ENCODE results near the gene RPL7L1.
"Not testable (repeated sequence)": the region's sequence is repeated elsewhere in the genome, so short reads cannot be mapped to it uniquely, and the experiment has no call there.

RPL7L1 gene

DNA sequence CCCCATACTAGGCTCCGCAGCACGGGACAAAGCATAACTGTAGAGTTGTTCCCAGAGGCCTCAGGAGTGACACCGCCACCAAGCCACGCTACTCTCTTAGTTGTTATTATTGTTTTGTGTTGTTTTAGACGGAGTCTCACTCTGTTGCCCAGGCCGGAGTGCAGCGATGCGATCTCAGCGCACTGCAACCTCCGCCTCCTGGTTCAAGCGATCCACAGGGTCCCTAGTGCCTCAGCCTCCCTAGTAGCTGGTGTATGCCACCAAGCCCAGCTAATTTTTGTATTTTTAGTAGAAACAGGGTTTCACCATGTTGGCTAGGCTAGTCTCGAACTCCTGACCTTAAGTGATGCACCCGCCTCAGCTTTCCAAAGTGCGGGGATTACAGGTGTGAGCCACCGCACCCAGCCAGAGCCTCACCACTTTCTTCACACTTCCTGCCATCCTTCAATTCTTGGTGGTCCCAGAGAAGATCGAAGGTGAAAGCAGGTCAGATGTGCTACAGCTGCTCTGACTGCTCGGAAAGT lies 11.8 kb downstream of the RPL7L1 start:
- Histone ChIP-seq H3K27me3 (ENCODE audit: control insufficient read depth, insufficient read depth, low read length) (no peaks in the 10 kb centered on the region), H3K4me3 (ENCODE audit: low read depth, low read length) (peak overlapping the region; percentile 85), H3K9me3 (ENCODE audit: control insufficient read depth, insufficient read depth, low read length) (no peaks in the 10 kb centered on the region), H3K9ac (ENCODE audit: low read depth, low read length) (peak overlapping the region; percentile 95), H3K4me1 (ENCODE audit: control insufficient read depth, insufficient read depth, low read length) (0 out of 2 replicates have a peak, but pooled peaks cover 7% of the 10 kb centered on the region), H3K36me3 (ENCODE audit: control insufficient read depth, insufficient read depth, low read length) (peaks cover 14% of the 10 kb centered on the region), H3K27ac (ENCODE audit: low read depth, low read length) (peak overlapping the region; percentile 100)

DNA sequence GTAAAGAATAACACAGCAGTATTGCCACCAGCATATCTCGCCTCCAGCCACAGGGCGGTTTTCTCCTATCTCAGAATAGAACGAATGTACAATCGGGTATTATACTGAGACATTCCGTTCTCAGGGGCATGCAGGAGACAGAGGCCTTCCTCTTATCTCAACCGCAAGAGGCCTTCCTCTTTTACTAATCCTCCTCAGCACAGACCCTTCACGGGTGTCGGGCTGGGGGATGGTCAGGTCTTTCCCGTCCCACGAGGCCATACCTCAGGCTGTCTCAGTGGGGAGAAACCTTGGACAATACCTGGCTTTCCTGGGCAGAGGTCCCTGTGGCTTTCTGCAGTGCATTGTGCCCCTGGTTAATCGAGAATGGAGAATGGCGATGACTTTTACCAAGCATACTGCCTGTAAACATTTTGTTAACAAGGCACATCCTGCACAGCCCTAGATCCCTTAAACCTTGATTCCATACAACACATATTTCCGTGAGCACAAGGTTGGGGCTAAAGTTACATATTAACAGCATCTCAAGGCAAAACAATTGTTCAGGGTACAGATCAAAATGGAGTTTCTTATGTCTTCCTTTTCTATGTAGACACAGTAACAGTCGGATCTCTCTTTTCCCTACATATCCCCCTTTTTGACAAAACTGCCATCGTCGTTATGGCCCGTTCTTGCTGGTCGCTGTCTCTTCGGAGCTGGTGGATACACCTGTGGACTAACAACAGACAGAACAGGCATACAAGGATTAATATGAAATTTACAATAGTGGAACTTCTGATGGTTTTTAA lies 14.8 kb downstream of the RPL7L1 start:
- not testable (repeated sequence) for H3K36me3 ChIP-seq (ENCODE audit: control insufficient read depth, insufficient read depth, low read length); H3K4me3 ChIP-seq (ENCODE audit: low read depth, low read length); H3K9ac ChIP-seq (ENCODE audit: low read depth, low read length); H3K27ac ChIP-seq (ENCODE audit: low read depth, low read length); H3K27me3 ChIP-seq (ENCODE audit: control insufficient read depth, insufficient read depth, low read length); H3K9me3 ChIP-seq (ENCODE audit: control insufficient read depth, insufficient read depth, low read length)
- H3K4me1 ChIP-seq (ENCODE audit: control insufficient read depth, insufficient read depth, low read length), result 0 out of 2 replicates have a peak, but pooled peaks cover 10% of the 10 kb centered on the region

DNA sequence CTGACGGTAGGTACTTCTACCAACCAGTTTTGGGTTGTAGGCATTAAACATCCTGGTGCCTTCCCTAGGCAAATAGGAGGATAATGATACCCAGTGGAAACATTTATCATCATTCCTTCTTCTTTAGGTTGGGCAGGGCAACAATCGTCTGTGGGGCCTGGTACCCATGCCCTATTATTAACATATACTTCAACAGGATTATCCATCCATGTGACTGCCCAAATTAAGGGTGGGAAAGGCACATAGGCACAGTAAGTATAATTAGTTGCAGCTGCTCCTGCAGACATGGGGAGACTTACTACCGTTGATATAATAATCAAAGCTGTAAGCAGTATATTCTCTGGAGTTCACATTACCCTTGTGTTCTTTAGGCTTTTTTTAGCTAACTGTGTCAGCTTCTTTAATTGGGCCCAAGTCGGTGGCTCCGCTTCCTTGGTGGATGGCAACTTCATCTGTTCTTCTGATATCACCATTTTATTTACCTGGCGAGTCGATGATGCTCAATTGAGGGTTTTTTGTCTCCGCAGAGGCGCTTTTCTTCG lies 16.8 kb downstream of the RPL7L1 start:
- Histone ChIP-seq H3K36me3 (ENCODE audit: control insufficient read depth, insufficient read depth, low read length) (no peaks in the 10 kb centered on the region), H3K9ac (ENCODE audit: low read depth, low read length) (no peak overlapping the region), H3K27me3 (ENCODE audit: control insufficient read depth, insufficient read depth, low read length) (no peaks in the 10 kb centered on the region), H3K4me1 (ENCODE audit: control insufficient read depth, insufficient read depth, low read length) (peaks cover 8% of the 10 kb centered on the region; the same call in 1 of the 2 replicates), H3K27ac (ENCODE audit: low read depth, low read length) (no peak overlapping the region), H3K9me3 (ENCODE audit: control insufficient read depth, insufficient read depth, low read length) (no peaks in the 10 kb centered on the region), H3K4me3 (ENCODE audit: low read depth, low read length) (no peak overlapping the region)

DNA sequence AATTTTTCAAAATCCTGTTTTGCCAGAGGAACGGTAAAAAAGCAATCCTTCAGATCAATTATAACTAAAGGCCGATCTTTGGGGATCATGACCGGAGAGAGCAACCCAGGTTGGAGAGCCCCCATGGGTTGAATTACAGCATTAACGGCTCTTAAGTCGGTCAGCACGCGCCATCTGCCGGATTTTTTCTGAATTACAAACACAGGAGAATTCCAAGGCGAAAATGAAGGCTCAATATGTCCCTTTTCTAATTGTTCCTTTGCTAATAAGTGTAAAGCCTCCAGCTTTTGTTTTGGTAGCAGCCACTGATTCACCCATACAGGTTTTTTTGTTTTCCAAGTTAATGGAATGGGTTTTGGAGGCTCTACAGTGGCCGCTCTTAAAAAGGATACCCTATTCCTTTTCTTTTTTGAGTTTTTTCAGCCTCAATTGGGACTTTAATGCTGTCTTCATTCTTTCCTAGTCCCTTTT lies 19.5 kb downstream of the RPL7L1 start:
- H3K9me3 ChIP-seq (ENCODE audit: control insufficient read depth, insufficient read depth, low read length), result no peaks in the 10 kb centered on the region
- H3K4me1 ChIP-seq (ENCODE audit: control insufficient read depth, insufficient read depth, low read length), result peaks cover 10% of the 10 kb centered on the region
- H3K27ac ChIP-seq (ENCODE audit: low read depth, low read length), result no peak overlapping the region
- H3K9ac ChIP-seq (ENCODE audit: low read depth, low read length), result no peak overlapping the region
- no peak overlapping the region for H3K4me3 ChIP-seq (ENCODE audit: low read depth, low read length)
- H3K36me3 ChIP-seq (ENCODE audit: control insufficient read depth, insufficient read depth, low read length), result no peaks in the 10 kb centered on the region
- no peaks in the 10 kb centered on the region for H3K27me3 ChIP-seq (ENCODE audit: control insufficient read depth, insufficient read depth, low read length)

GRCh38 chr6:42899871-42900270 lies 20.5 kb downstream of the RPL7L1 start:
- H3K9me3 ChIP-seq (ENCODE audit: control insufficient read depth, insufficient read depth, low read length), result no peaks in the 10 kb centered on the region
- no peaks in the 10 kb centered on the region for H3K27me3 ChIP-seq (ENCODE audit: control insufficient read depth, insufficient read depth, low read length)
- H3K4me1 ChIP-seq (ENCODE audit: control insufficient read depth, insufficient read depth, low read length), result peaks cover 10% of the 10 kb centered on the region
- no peak overlapping the region for H3K4me3 ChIP-seq (ENCODE audit: low read depth, low read length)
- H3K27ac ChIP-seq (ENCODE audit: low read depth, low read length), result peak overlapping the region; percentile 32
- H3K36me3 ChIP-seq (ENCODE audit: control insufficient read depth, insufficient read depth, low read length), result no peaks in the 10 kb centered on the region
- no peak overlapping the region for H3K9ac ChIP-seq (ENCODE audit: low read depth, low read length)

DNA sequence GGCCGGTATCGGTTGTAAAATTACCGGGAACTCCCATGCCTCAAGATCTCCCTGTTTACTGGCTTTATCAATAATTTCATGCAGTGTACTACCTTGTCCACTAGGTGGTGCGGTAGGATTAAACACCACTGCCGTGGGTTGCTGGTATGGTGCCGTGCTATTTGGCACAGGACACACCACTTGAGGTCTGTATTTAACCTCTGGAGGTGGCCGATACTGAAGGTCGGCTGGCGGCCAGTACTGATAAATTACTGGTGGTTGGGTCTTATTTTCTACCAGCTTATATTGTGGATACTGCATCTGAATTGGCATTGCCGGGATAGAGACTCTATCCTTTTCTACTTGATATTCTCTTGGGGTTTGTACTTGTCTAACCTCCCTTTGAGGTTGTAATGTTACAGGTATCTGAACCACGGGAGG lies 22.1 kb downstream of the RPL7L1 start:
- Histone ChIP-seq H3K36me3 (ENCODE audit: control insufficient read depth, insufficient read depth, low read length) (no peaks in the 10 kb centered on the region), H3K27me3 (ENCODE audit: control insufficient read depth, insufficient read depth, low read length) (no peaks in the 10 kb centered on the region), H3K9me3 (ENCODE audit: control insufficient read depth, insufficient read depth, low read length) (no peaks in the 10 kb centered on the region), H3K4me3 (ENCODE audit: low read depth, low read length) (no peak overlapping the region), H3K4me1 (ENCODE audit: control insufficient read depth, insufficient read depth, low read length) (peaks cover 10% of the 10 kb centered on the region), H3K27ac (ENCODE audit: low read depth, low read length) (no peak overlapping the region), H3K9ac (ENCODE audit: low read depth, low read length) (no peak overlapping the region)

DNA sequence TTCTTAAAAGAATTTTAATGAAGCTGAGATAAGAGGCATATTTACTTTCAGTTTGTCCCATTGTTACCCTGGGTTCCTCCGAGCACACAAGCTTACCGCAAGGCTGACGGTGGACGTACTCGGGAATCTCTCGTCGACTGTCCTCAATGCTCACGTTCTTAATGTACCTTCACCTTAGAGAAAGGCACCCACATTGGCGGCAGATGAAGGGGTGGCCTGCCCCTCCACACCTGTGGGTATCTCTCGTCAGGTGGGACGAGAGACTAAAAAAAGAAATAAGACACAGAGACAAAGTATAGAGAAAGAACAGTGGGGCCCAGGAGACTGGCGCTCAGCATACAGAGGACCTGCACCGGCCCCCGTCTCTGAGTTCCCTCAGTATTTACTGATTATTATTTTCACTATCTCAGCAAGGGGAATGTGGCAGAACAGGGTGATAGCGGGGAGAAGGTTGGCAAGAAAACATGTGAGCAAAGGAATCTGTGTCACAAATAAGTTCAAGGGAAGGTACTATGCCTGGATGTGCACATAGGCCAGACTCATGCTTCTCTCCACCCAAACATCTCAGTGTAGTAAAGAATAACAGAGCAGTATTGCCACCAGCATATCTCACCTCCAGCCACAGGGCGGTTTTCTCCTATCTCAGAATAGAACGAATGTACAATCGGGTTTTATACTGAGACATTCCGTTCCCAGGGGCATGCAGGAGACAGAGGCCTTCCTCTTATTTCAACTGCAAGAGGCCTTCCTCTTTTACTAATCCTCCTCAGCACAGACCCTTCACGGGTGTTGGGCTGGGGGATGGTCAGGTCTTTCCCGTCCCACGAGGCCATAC lies 23.2 kb downstream of the RPL7L1 start:
- not testable (repeated sequence) for H3K9me3 ChIP-seq (ENCODE audit: control insufficient read depth, insufficient read depth, low read length); H3K27me3 ChIP-seq (ENCODE audit: control insufficient read depth, insufficient read depth, low read length); H3K4me3 ChIP-seq (ENCODE audit: low read depth, low read length); H3K9ac ChIP-seq (ENCODE audit: low read depth, low read length); H3K36me3 ChIP-seq (ENCODE audit: control insufficient read depth, insufficient read depth, low read length)
- Histone ChIP-seq H3K4me1 (ENCODE audit: control insufficient read depth, insufficient read depth, low read length) (peaks cover 10% of the 10 kb centered on the region), H3K27ac (ENCODE audit: low read depth, low read length) (peak overlapping the region; percentile 33)

DNA sequence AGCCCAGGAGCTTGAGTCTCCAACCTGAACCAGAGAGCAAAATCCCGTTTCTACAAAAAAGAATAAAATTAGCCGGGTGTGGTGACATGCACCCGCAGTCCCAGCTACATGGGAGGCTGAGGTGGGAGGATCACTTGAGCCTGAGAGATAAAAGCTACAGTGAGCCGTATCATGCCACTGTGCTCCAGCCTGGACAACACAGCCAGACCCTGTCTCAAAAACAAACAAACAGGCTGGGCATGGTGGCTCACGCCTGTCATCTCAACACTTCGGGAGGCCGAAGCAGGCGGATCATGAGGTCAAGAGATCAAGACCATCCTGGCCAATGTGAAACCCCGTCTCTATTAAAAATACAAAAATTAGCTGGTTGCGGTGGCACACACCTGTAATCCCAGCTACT lies 25.1 kb downstream of the RPL7L1 start:
- Histone ChIP-seq H3K9me3 (ENCODE audit: control insufficient read depth, insufficient read depth, low read length) (no peaks in the 10 kb centered on the region), H3K9ac (ENCODE audit: low read depth, low read length) (no peak overlapping the region), H3K27ac (ENCODE audit: low read depth, low read length) (no peak overlapping the region), H3K4me1 (ENCODE audit: control insufficient read depth, insufficient read depth, low read length) (peaks cover 5% of the 10 kb centered on the region), H3K4me3 (ENCODE audit: low read depth, low read length) (no peak overlapping the region), H3K27me3 (ENCODE audit: control insufficient read depth, insufficient read depth, low read length) (no peaks in the 10 kb centered on the region), H3K36me3 (ENCODE audit: control insufficient read depth, insufficient read depth, low read length) (no peaks in the 10 kb centered on the region)

DNA sequence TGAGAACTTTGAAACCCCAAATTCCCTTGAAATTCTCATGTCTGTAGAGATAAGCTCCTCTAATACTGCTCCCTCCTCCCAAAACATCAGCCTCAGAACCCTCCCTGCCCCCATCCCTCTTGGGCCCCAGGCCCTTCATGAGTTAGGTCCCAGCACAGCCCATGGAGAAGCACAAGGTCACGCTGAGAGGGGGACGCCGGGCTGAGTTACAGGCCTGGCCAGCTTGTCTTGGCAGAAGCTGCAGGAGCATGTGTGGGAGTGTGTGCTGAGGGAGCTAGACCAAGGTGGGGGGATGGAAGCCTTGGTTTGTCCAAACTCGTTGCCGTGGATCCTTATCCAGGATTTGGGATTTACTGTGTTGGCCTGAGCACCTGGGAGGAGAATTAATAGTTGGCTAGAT lies 27.9 kb downstream of the RPL7L1 start:
- Histone ChIP-seq H3K36me3 (ENCODE audit: control insufficient read depth, insufficient read depth, low read length) (no peaks in the 10 kb centered on the region), H3K27ac (ENCODE audit: low read depth, low read length) (no peak overlapping the region), H3K4me1 (ENCODE audit: control insufficient read depth, insufficient read depth, low read length) (no peaks in the 10 kb centered on the region), H3K27me3 (ENCODE audit: control insufficient read depth, insufficient read depth, low read length) (no peaks in the 10 kb centered on the region), H3K9me3 (ENCODE audit: control insufficient read depth, insufficient read depth, low read length) (no peaks in the 10 kb centered on the region), H3K9ac (ENCODE audit: low read depth, low read length) (no peak overlapping the region), H3K4me3 (ENCODE audit: low read depth, low read length) (no peak overlapping the region)

DNA sequence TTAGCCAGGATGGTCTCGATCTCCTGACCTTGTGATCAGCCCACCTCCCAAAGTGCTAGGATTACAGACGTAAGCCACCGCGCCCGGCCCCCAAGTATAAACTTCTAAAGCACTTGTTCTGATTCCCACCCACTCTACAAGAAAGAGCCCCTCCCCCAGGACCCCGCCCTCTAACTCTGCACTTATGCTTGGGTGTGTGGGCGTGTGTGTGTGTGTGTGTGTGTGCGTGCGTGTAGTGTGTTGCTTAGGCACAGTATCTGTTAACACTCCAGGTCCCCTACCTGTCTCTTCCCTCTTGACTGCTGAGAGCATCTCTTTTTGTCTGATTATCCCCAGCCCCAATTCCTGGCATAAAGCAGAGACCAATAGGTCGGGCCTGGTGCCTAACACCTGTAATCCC lies 30.4 kb downstream of the RPL7L1 start:
- H3K36me3 ChIP-seq (ENCODE audit: control insufficient read depth, insufficient read depth, low read length), result no peaks in the 10 kb centered on the region
- no peak overlapping the region for H3K27ac ChIP-seq (ENCODE audit: low read depth, low read length)
- H3K9ac ChIP-seq (ENCODE audit: low read depth, low read length), result no peak overlapping the region
- H3K4me1 ChIP-seq (ENCODE audit: control insufficient read depth, insufficient read depth, low read length), result no peaks in the 10 kb centered on the region
- H3K27me3 ChIP-seq (ENCODE audit: control insufficient read depth, insufficient read depth, low read length), result no peaks in the 10 kb centered on the region
- H3K4me3 ChIP-seq (ENCODE audit: low read depth, low read length), result no peak overlapping the region
- no peaks in the 10 kb centered on the region for H3K9me3 ChIP-seq (ENCODE audit: control insufficient read depth, insufficient read depth, low read length)
